Measurements from ENCODE around the gene ZFR2. TPM values are rescaled to one million over a fixed set of nuclear protein-coding genes. Genes with fewer than 3 reads are reported as not detected.
A peak's percentile ranks its signal among the peaks of the same experiment; 100 is the strongest.

The ZFR2 gene
- total and polyA plus RNA-seq, 2 experiments from 2014 or later = not detected

- 87% methylated on average over 12 of the region's 12 CpGs for WGBS, 2 experiments (ENCODE audit: low coverage in 1 of 2, low lambda C conversion rate in 2 of 2, missing lambda C conversion rate in 2 of 2)
- 0 out of 2 replicates have a peak, but pooled peaks cover 8% of the 10 kb centered on the region for H3K4me1 ChIP-seq (ENCODE audit: insufficient read depth)
- TF ChIP-seq EZH2 (IDR thresholded peaks at IDR 0.05; ENCODE audit: insufficient read depth, poor library complexity, severe bottlenecking) (no peak), EZH2phosphoT487 (IDR thresholded peaks at IDR 0.05; ENCODE audit: insufficient read depth, low read depth) (no peak)
Measured at GRCh38 chr19:3765121-3765520, 103.7 kb downstream of the ZFR2 start.

GRCh38 chr19:3762501-3763459 lies 106.1 kb downstream of the ZFR2 start, which contains the start of gene MRPL54:
MRPL54 (plus strand) TSS chr19:3762682; CDS start chr19:3762701, 19 bp downstream.
- 2 to 5% methylated on average over 47 of the region's 47 CpGs for WGBS, 2 experiments (ENCODE audit: low coverage in 1 of 2, low lambda C conversion rate in 2 of 2, missing lambda C conversion rate in 2 of 2)
- H3K36me3 ChIP-seq (ENCODE audit: low read depth) = no peaks in the 10 kb centered on the region; the same call in 1 of the 2 replicates
- in situ Hi-C loops (cut with MboI) = no loop called here

More at GRCh38 chr19:3765121-3765520, 103.7 kb downstream of the ZFR2 start:
- Histone ChIP-seq H4K20me1 (ENCODE audit: insufficient read depth) (no peaks in the 10 kb centered on the region), H3F3A (ENCODE audit: insufficient read depth) (no peaks in the 10 kb centered on the region), H3K79me2 (ENCODE audit: insufficient read depth) (peaks cover 28% of the 10 kb centered on the region), H3K4me2 (ENCODE audit: unreplicated experiment) (no peak overlapping the region), H2AFZ (no peak overlapping the region), H3K9ac (no peak overlapping the region), H3K27me3 (replicated peaks; ENCODE audit: insufficient read depth) (no peaks in the 10 kb centered on the region), H3K9me3 (ENCODE audit: low read depth) (no peaks in the 10 kb centered on the region), H3K27ac (no peak overlapping the region), H3K36me3 (ENCODE audit: low read depth) (no peaks in the 10 kb centered on the region), H3K9me2 (ENCODE audit: insufficient read depth) (no peaks in the 10 kb centered on the region), H3K4me3 (no peak overlapping the region)
- in situ Hi-C loops (cut with MboI) = no loop called here
- DNase-seq = no peak

GRCh38 chr19:3762130-3762473 lies 106.7 kb downstream of the ZFR2 start:
- no peaks in the 10 kb centered on the region for H3K9me3 ChIP-seq (ENCODE audit: low read depth)
- peak overlapping the region; percentile 90; the same call in 1 of the 2 replicates for H2AFZ ChIP-seq
- H3K36me3 ChIP-seq (ENCODE audit: low read depth) = no peaks in the 10 kb centered on the region; the same call in 1 of the 2 replicates
- no peaks in the 10 kb centered on the region for H3K27me3 ChIP-seq (replicated peaks; ENCODE audit: insufficient read depth)
- DNase-seq = no peak
- WGBS, 2 experiments (ENCODE audit: low coverage in 1 of 2, low lambda C conversion rate in 2 of 2, missing lambda C conversion rate in 2 of 2) = 88 to 95% methylated on average over 1 of the region's 1 CpG
- 0 out of 2 replicates have a peak, but pooled peaks cover 8% of the 10 kb centered on the region for H3K4me1 ChIP-seq (ENCODE audit: insufficient read depth)
- H4K20me1 ChIP-seq (ENCODE audit: insufficient read depth) = no peaks in the 10 kb centered on the region
- H3K9ac ChIP-seq = peak overlapping the region; percentile 90; the same call in 1 of the 2 replicates
- H3K9me2 ChIP-seq (ENCODE audit: insufficient read depth) = no peaks in the 10 kb centered on the region
- TF ChIP-seq EZH2 (IDR thresholded peaks at IDR 0.05; ENCODE audit: insufficient read depth, poor library complexity, severe bottlenecking) (no peak), EZH2phosphoT487 (IDR thresholded peaks at IDR 0.05; ENCODE audit: insufficient read depth, low read depth) (no peak)
- peak overlapping the region; percentile 94; the same call in 1 of the 2 replicates for H3K4me3 ChIP-seq
- peaks cover 43% of the 10 kb centered on the region for H3K79me2 ChIP-seq (ENCODE audit: insufficient read depth)
- peak overlapping the region; percentile 64 for H3K4me2 ChIP-seq (ENCODE audit: unreplicated experiment)
- H3K27ac ChIP-seq = peak overlapping the region; percentile 94
- H3F3A ChIP-seq (ENCODE audit: insufficient read depth) = no peaks in the 10 kb centered on the region
- in situ Hi-C loops (cut with MboI) = no loop called here

More at GRCh38 chr19:3762501-3763459, 106.1 kb downstream of the ZFR2 start, which contains the start of gene MRPL54:
- DNase-seq = peak; percentile 99
- TF ChIP-seq EZH2 (IDR thresholded peaks at IDR 0.05; ENCODE audit: insufficient read depth, poor library complexity, severe bottlenecking) = no peak
- TF ChIP-seq EZH2phosphoT487 (IDR thresholded peaks at IDR 0.05; ENCODE audit: insufficient read depth, low read depth) = no peak
- Histone ChIP-seq H3K9ac (peak within 1 kb of the TSS; percentile 90), H3K4me2 (ENCODE audit: unreplicated experiment) (peak within 1 kb of the TSS; percentile 77), H3K9me2 (ENCODE audit: insufficient read depth) (no peaks in the 10 kb centered on the region), H4K20me1 (ENCODE audit: insufficient read depth) (no peaks in the 10 kb centered on the region), H3K4me3 (peak within 1 kb of the TSS; percentile 96), H3F3A (ENCODE audit: insufficient read depth) (no peaks in the 10 kb centered on the region), H2AFZ (peak within 1 kb of the TSS; percentile 90), H3K9me3 (ENCODE audit: low read depth) (no peaks in the 10 kb centered on the region), H3K79me2 (ENCODE audit: insufficient read depth) (peaks cover 43% of the 10 kb centered on the region), H3K27ac (peak within 1 kb of the TSS; percentile 94), H3K27me3 (replicated peaks; ENCODE audit: insufficient read depth) (no peaks in the 10 kb centered on the region), H3K4me1 (ENCODE audit: insufficient read depth) (0 out of 2 replicates have a peak, but pooled peaks cover 8% of the 10 kb centered on the region)

GRCh38 chr19:3761382-3762129 lies 107.3 kb downstream of the ZFR2 start, which contains the start of gene APBA3:
APBA3 (minus strand) TSS chr19:3761692; CDS start chr19:3760264, 1,428 bp downstream.
- Histone ChIP-seq H3K4me2 (ENCODE audit: unreplicated experiment) (peak within 1 kb of the TSS; percentile 71), H4K20me1 (ENCODE audit: insufficient read depth) (no peaks in the 10 kb centered on the region), H3K4me3 (peak within 1 kb of the TSS; percentile 96), H3K27me3 (replicated peaks; ENCODE audit: insufficient read depth) (no peaks in the 10 kb centered on the region), H3K36me3 (ENCODE audit: low read depth) (no peaks in the 10 kb centered on the region; the same call in 1 of the 2 replicates), H3K4me1 (ENCODE audit: insufficient read depth) (0 out of 2 replicates have a peak, but pooled peaks cover 8% of the 10 kb centered on the region), H3K9me2 (ENCODE audit: insufficient read depth) (no peaks in the 10 kb centered on the region), H3K9me3 (ENCODE audit: low read depth) (no peaks in the 10 kb centered on the region), H3K27ac (peak within 1 kb of the TSS; percentile 94), H2AFZ (peak within 1 kb of the TSS; percentile 90), H3K79me2 (ENCODE audit: insufficient read depth) (peaks cover 43% of the 10 kb centered on the region), H3F3A (ENCODE audit: insufficient read depth) (no peaks in the 10 kb centered on the region), H3K9ac (peak within 1 kb of the TSS; percentile 90)
- no peak for TF ChIP-seq EZH2phosphoT487 (IDR thresholded peaks at IDR 0.05; ENCODE audit: insufficient read depth, low read depth)
- TF ChIP-seq EZH2 (IDR thresholded peaks at IDR 0.05; ENCODE audit: insufficient read depth, poor library complexity, severe bottlenecking) = no peak
- in situ Hi-C loops (cut with MboI) = no loop called here
- peak; percentile 92 for DNase-seq
- WGBS, 2 experiments (ENCODE audit: low coverage in 1 of 2, low lambda C conversion rate in 2 of 2, missing lambda C conversion rate in 2 of 2) = 5 to 9% methylated on average over 45 of the region's 45 CpGs

All from GM23248 (cell line).